SK-N-MC (cell line): ENCODE measurements around the gene TTC28.
"Not testable (repeated sequence)": the region's sequence is repeated elsewhere in the genome, so short reads cannot be mapped to it uniquely, and the experiment has no call there.

Source experiments
- DNase-seq: peaks from one replicate; pipeline ENCODE4 v3.0.0-alpha.2; 2011; ENCODE audit warnings: low read depth, low spot score
- H3K27ac ChIP-seq: fragments of 200-600 bp; sonication (generic); 2 replicates; pipeline ENCODE4 v1.5.1; 2016; ENCODE audit warnings: mixed run types
- H3K36me3 ChIP-seq: fragments of 200-600 bp; sonication (generic); 2 replicates; pipeline ENCODE4 v1.6.1; 2017; ENCODE audit warnings: antibody characterized with exemption, low read length, mixed read lengths; ENCODE audit not compliant: insufficient read depth
- H3K4me3 ChIP-seq: fragments of 200-600 bp; sonication (generic); 2 replicates; pipeline ENCODE4 v1.5.1; 2016
- H3K9ac ChIP-seq: fragments of 200-600 bp; sonication (generic); 2 replicates; pipeline ENCODE4 v1.8.0; 2017; ENCODE audit warnings: mixed run types, mixed read lengths; ENCODE audit not compliant: insufficient read length
- H3K9me3 ChIP-seq: fragments of 200-600 bp; sonication (generic); 2 replicates; pipeline ENCODE4 v1.6.1; 2017; ENCODE audit warnings: low read depth, mild to moderate bottlenecking, antibody characterized with exemption, low read length, moderate library complexity, mixed read lengths
- EZH2 ChIP-seq: fragments of 200-600 bp; sonication (generic); IDR thresholded peaks from one replicate; pipeline ENCODE4 v1.6.1; 2017; ENCODE audit warnings: antibody characterized with exemption
- FOXP2 ChIP-seq: optimal IDR thresholded peaks from 2 replicates; pipeline ENCODE3; 2011; ENCODE audit warnings: mild to moderate bottlenecking, moderate library complexity; ENCODE audit not compliant: insufficient read depth; ENCODE audit errors: extremely low read length, control extremely low read depth
- POLR2AphosphoS5 ChIP-seq: IDR thresholded peaks from 2 replicates; pipeline ENCODE4 v1.6.1; 2012; ENCODE audit warnings: mild to moderate bottlenecking, low read depth, low read length, borderline replicate concordance

TTC28 gene

DNA sequence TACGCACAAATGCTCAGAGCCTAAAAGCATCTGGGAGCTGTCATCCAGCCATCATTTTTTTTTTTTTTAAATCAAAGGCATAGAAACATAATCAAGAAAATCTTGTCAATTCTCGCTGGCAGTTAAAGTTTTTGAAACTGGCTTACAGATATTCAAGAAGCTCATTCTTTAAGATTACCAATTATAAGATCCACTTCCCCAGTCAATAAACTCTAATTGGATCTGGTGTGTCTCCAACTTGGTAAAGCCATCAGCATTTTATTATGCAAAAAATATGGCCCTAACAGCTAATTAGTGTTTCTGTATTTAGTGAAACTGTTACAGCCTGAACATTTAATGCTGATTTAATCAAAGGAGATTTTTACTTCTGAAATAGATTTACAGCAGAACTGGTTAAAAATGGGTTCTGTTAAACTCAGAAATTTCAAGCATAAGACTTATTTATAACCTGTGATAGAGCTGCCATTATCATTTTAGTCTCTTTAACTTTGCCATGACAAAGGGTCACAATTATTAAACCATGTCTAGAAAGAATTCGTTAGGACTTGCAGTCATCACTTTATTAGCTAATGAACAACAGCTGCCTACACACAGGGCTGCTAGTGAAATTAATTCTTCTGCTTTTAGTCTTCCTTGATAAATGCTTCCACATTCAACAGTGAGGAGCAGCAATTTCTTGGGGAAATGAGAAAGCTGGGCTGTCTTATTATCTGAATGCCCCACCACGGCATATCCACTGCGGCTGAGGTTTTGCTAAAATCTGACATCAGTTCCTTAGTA, 584.1 kb downstream of the TTC28 start:
- TF ChIP-seq FOXP2 (no peak), EZH2 (no peak), POLR2AphosphoS5 (no peak)
- DNase-seq: no peak
- H3K9ac ChIP-seq: no peak overlapping the region
- H3K4me3 ChIP-seq: no peak overlapping the region
- peaks cover 19% of the 10 kb centered on the region for H3K36me3 ChIP-seq
- H3K27ac ChIP-seq: no peak overlapping the region
- H3K9me3 ChIP-seq: no peaks in the 10 kb centered on the region

GRCh38 chr22:28094771-28095170, 584.9 kb downstream of the TTC28 start:
- H3K36me3 ChIP-seq: peaks cover 19% of the 10 kb centered on the region
- H3K27ac ChIP-seq: no peak overlapping the region
- no peak for DNase-seq

DNA sequence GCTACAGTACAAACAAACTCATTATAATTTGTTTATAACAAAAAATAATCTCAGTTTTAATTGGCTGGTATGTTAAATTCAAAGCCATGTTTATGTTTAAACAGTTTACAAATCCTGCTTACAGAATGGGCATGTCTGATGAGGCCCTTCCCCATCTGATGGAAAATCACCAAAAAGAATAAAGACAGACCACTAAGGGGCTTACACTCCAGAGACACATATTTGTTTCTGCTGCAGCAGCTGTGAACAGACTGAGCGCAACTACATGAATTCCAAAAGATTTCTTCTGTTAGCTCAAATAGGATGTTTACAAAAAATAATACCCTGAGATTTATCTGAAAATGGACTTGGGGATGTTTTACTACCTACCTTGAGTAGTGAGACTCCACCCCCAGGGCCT, 585.9 kb downstream of the TTC28 start:
- Histone ChIP-seq H3K9ac (no peak overlapping the region), H3K9me3 (no peaks in the 10 kb centered on the region), H3K27ac (no peak overlapping the region), H3K4me3 (no peak overlapping the region), H3K36me3 (peaks cover 12% of the 10 kb centered on the region)
- DNase-seq: no peak
- TF ChIP-seq EZH2: no peak
- no peak for TF ChIP-seq FOXP2
- TF ChIP-seq POLR2AphosphoS5: no peak

More at GRCh38 chr22:28094771-28095170, 584.9 kb downstream of the TTC28 start:
- no peak overlapping the region for H3K4me3 ChIP-seq
- no peak overlapping the region for H3K9ac ChIP-seq
- no peaks in the 10 kb centered on the region for H3K9me3 ChIP-seq
- no peak for TF ChIP-seq EZH2
- no peak for TF ChIP-seq FOXP2
- no peak for TF ChIP-seq POLR2AphosphoS5

DNA sequence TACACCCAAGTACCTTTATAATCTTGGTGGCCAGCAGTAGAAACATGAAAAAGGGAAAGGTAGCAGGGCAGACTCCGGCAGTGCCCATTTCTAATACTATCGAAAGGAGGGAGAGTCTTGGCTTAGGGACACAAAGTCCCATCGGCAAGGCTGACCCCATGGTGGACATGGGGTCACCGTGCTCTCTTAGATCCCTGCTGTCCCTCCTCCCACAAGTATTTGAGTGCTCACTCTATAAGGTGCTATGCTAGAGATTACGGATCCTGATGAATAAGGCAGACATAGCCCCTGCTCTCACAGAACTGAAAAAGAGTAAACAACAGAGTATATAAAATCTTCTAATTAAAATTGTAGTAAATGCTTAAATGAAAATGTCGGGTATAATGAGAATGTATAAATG, 588.2 kb downstream of the TTC28 start:
- H3K4me3 ChIP-seq: no peak overlapping the region
- H3K27ac ChIP-seq: no peak overlapping the region
- H3K9me3 ChIP-seq: no peaks in the 10 kb centered on the region
- no peak for TF ChIP-seq POLR2AphosphoS5
- TF ChIP-seq EZH2: no peak
- no peak for TF ChIP-seq FOXP2
- H3K36me3 ChIP-seq: peaks cover 9% of the 10 kb centered on the region
- no peak overlapping the region for H3K9ac ChIP-seq
- no peak for DNase-seq

DNA sequence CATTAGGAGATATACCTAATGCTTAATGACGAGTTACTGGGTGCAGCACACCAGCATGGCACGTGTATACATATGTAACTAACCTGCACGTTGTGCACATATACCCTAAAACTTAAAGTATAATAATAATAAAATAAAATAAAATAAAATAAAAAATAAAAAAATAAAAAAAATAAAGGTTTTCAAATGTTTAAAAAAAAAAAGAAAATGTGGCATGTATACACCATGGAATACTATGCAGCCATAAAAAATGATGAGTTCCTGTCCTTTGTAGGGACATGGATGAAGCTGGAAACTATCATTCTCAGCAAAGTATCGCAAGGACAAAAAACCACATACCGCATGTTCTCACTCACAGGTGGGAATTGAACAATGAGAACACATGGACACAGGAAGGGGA, 590.1 kb downstream of the TTC28 start:
- not testable (repeated sequence) for H3K4me3 ChIP-seq, H3K27ac ChIP-seq, DNase-seq, H3K36me3 ChIP-seq, H3K9me3 ChIP-seq, H3K9ac ChIP-seq

DNA sequence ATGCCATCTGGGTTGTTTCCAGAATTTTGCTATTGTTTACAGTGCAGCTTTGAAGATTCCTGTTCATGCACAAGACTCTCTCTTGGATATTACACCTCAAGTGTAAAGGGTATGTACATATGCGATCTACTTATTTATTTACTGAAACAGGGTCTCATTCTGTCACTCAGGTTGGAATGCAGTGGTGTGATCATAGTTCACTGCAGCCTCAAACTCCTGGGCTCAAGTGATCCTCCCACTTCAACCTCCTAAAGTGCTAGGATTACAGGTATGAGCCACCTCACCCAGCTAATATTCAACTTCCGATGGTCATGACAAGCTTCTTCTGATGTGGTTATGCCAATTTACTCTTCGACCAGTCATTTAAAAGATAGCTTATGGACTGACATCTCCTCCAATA, 602.5 kb downstream of the TTC28 start:
- Histone ChIP-seq H3K9ac (no peak overlapping the region), H3K9me3 (no peaks in the 10 kb centered on the region), H3K36me3 (no peaks in the 10 kb centered on the region; the same call in 1 of the 2 replicates), H3K27ac (no peak overlapping the region), H3K4me3 (no peak overlapping the region)
- TF ChIP-seq FOXP2 (no peak), EZH2 (no peak), POLR2AphosphoS5 (no peak)
- DNase-seq: no peak

GRCh38 chr22:28075358-28075981, 604.2 kb downstream of the TTC28 start:
- Histone ChIP-seq H3K36me3 (no peaks in the 10 kb centered on the region; the same call in 1 of the 2 replicates), H3K9ac (no peak overlapping the region), H3K27ac (no peak overlapping the region), H3K9me3 (no peaks in the 10 kb centered on the region), H3K4me3 (no peak overlapping the region)
- no peak for TF ChIP-seq EZH2
- TF ChIP-seq POLR2AphosphoS5: no peak
- no peak for TF ChIP-seq FOXP2
- no peak for DNase-seq

- Histone ChIP-seq H3K9ac (no peak overlapping the region), H3K27ac (no peak overlapping the region), H3K36me3 (no peaks in the 10 kb centered on the region; the same call in 1 of the 2 replicates), H3K9me3 (no peaks in the 10 kb centered on the region), H3K4me3 (no peak overlapping the region)
- no peak for DNase-seq
- TF ChIP-seq POLR2AphosphoS5 (no peak), EZH2 (no peak), FOXP2 (no peak)
Observed at GRCh38 chr22:28074526-28074925, 605.1 kb downstream of the TTC28 start.

DNA sequence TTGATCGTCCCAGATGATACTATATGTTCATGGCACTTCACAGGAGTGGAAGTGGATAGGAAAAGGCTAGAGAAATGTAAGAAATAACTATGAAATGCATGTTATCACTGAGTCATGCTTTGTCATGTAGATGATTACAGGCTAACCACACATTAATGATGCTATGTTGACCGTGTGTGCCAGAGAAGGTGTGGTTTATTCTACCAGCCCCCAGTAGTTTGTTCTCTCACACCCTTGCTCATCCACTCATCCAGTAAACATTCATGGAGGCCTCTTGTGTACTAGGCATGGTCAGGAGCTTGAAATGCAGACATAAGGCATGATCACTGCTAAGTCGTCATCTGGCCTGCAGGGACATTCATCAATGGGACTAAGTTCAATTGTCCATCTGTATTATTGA, 607.6 kb downstream of the TTC28 start:
- Histone ChIP-seq H3K36me3 (no peaks in the 10 kb centered on the region; the same call in 1 of the 2 replicates), H3K27ac (no peak overlapping the region), H3K9ac (no peak overlapping the region), H3K9me3 (no peaks in the 10 kb centered on the region), H3K4me3 (no peak overlapping the region)
- TF ChIP-seq EZH2 (no peak), POLR2AphosphoS5 (no peak), FOXP2 (no peak)
- no peak for DNase-seq
